UCSD-AML1 (cell line): Measurements from ENCODE around the gene FOXN3.

Experiments
- DNase-seq: peaks from one replicate; lab custom pipeline; 2025; ENCODE audit not compliant: unreplicated experiment; lab: John Stamatoyannopoulos, UW

FOXN3 gene

GRCh38 chr14:89417091-89417464, at the start of gene FOXN3:
TSS of gene FOXN3 (minus strand) at chr14:89417233. CDS start at chr14:89412476, 4,757 bp downstream.
- peak; percentile 89 for DNase-seq

- no peak for DNase-seq
Measured at GRCh38 chr14:89466484-89466883, 49.5 kb upstream of the FOXN3 start.

- no peak for DNase-seq
Measured at GRCh38 chr14:89465876-89466275, 48.8 kb upstream of the FOXN3 start.

- no peak for DNase-seq
Measured at GRCh38 chr14:89461256-89461655, 44.2 kb upstream of the FOXN3 start.

GRCh38 chr14:89458713-89459420, 41.8 kb upstream of the FOXN3 start:
- no peak for DNase-seq

- DNase-seq, result no peak
Measured at GRCh38 chr14:89457007-89457406, 40.0 kb upstream of the FOXN3 start.

GRCh38 chr14:89455412-89455811, 38.4 kb upstream of the FOXN3 start:
- DNase-seq, result no peak

GRCh38 chr14:89454996-89455395, 38.0 kb upstream of the FOXN3 start:
- DNase-seq, result no peak

- DNase-seq, result no peak
Measured at GRCh38 chr14:89452281-89452680, 35.2 kb upstream of the FOXN3 start.

- DNase-seq, result no peak
Measured at GRCh38 chr14:89451229-89451628, 34.2 kb upstream of the FOXN3 start.

GRCh38 chr14:89447182-89447944, 30.3 kb upstream of the FOXN3 start:
- no peak for DNase-seq

GRCh38 chr14:89445273-89445973, 28.4 kb upstream of the FOXN3 start:
- DNase-seq, result no peak

- DNase-seq, result no peak
Measured at GRCh38 chr14:89444516-89445125, 27.6 kb upstream of the FOXN3 start.

GRCh38 chr14:89444044-89444443, 27.0 kb upstream of the FOXN3 start:
- no peak for DNase-seq

- DNase-seq, result no peak
Measured at GRCh38 chr14:89443042-89443629, 26.1 kb upstream of the FOXN3 start.

- DNase-seq, result no peak
Measured at GRCh38 chr14:89442280-89442679, 25.2 kb upstream of the FOXN3 start.

GRCh38 chr14:89440986-89441909, 24.2 kb upstream of the FOXN3 start:
- no peak for DNase-seq

- DNase-seq, result no peak
Measured at GRCh38 chr14:89435892-89436656, 19.0 kb upstream of the FOXN3 start.

GRCh38 chr14:89435492-89435891, 18.5 kb upstream of the FOXN3 start:
- DNase-seq, result no peak
